ENCODE results near the gene TES. TPM values are rescaled to one million over a fixed set of nuclear protein-coding genes. Genes with fewer than 3 reads are reported as not detected.

Gene TES
- total RNA-seq, 4 donors from 2014 or later, result 77.4 to 119 (median 115) TPM

GRCh38 chr7:116228241-116228640, 17.9 kb downstream of the TES start:
- H3K27ac ChIP-seq, result peak overlapping the region; percentile 78 to 98 (median 89)
- in situ Hi-C loops (cut with MboI; ENCODE audit: low pct_ligation_motif_present in 1 of 4, low pct_unique_long_range_greater_than_20kb in 1 of 4, low sequenced_read_pairs in 3 of 4), result no loop called here
- H3K27me3 ChIP-seq, result no peaks in the 10 kb centered on the region

GRCh38 chr7:116229366-116229765, 19.0 kb downstream of the TES start:
- Histone ChIP-seq H3K36me3 (no peaks in the 10 kb centered on the region), H3K4me3 (no peak overlapping the region), H3K27me3 (no peaks in the 10 kb centered on the region), H3K27ac (peak overlapping the region; percentile 78 to 98 (median 89)), H3K9me3 (no peaks in the 10 kb centered on the region), H3K4me1 (peaks cover 18 to 86% (median 38%) of the 10 kb centered on the region in 4 donors)
- TF ChIP-seq POLR2AphosphoS5 (IDR thresholded peaks at IDR 0.05) (no peak), POLR2A (IDR thresholded peaks at IDR 0.05) (no peak), EP300 (IDR thresholded peaks at IDR 0.05; ENCODE audit: low read depth) (no peak)
- TF ChIP-seq, protein P1, sequence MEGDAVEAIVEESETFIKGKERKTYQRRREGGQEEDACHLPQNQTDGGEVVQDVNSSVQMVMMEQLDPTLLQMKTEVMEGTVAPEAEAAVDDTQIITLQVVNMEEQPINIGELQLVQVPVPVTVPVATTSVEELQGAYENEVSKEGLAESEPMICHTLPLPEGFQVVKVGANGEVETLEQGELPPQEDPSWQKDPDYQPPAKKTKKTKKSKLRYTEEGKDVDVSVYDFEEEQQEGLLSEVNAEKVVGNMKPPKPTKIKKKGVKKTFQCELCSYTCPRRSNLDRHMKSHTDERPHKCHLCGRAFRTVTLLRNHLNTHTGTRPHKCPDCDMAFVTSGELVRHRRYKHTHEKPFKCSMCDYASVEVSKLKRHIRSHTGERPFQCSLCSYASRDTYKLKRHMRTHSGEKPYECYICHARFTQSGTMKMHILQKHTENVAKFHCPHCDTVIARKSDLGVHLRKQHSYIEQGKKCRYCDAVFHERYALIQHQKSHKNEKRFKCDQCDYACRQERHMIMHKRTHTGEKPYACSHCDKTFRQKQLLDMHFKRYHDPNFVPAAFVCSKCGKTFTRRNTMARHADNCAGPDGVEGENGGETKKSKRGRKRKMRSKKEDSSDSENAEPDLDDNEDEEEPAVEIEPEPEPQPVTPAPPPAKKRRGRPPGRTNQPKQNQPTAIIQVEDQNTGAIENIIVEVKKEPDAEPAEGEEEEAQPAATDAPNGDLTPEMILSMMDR (IDR thresholded peaks at IDR 0.05), result no peak
- intact Hi-C loops (cut with DNase I; ENCODE audit: low total_unique reads) (no loop called here), in situ Hi-C loops (cut with MboI; ENCODE audit: low pct_ligation_motif_present in 1 of 4, low pct_unique_long_range_greater_than_20kb in 1 of 4, low sequenced_read_pairs in 3 of 4) (no loop called here)
- DNase-seq, result no peak

More at GRCh38 chr7:116228241-116228640, 17.9 kb downstream of the TES start:
- no peaks in the 10 kb centered on the region for H3K36me3 ChIP-seq
- intact Hi-C loops (cut with DNase I; ENCODE audit: low total_unique reads), result no loop called here
- 65 to 72% methylated on average over 5 of the region's 5 CpGs for WGBS, 2 donors (ENCODE audit: low coverage in 1 of 2)
- peaks cover 18 to 77% (median 38%) of the 10 kb centered on the region in 4 donors for H3K4me1 ChIP-seq
- TF ChIP-seq, protein P1 (IDR thresholded peaks at IDR 0.05), result no peak
- TF ChIP-seq POLR2A (IDR thresholded peaks at IDR 0.05) (no peak), POLR2AphosphoS5 (IDR thresholded peaks at IDR 0.05) (no peak), EP300 (IDR thresholded peaks at IDR 0.05; ENCODE audit: low read depth) (no peak)
- H3K9me3 ChIP-seq, result no peaks in the 10 kb centered on the region
- DNase-seq, result no peak
- no peak overlapping the region for H3K4me3 ChIP-seq

GRCh38 chr7:116230191-116231005, 20.1 kb downstream of the TES start:
- Histone ChIP-seq H3K4me3 (no peak overlapping the region), H3K27ac (peak overlapping the region; percentile 78 to 98 (median 89)), H3K36me3 (no peaks in the 10 kb centered on the region), H3K4me1 (peaks cover 24 to 78% (median 39%) of the 10 kb centered on the region in 4 donors), H3K27me3 (no peaks in the 10 kb centered on the region), H3K9me3 (no peaks in the 10 kb centered on the region)
- WGBS, 2 donors (ENCODE audit: low coverage in 1 of 2), result 66 to 71% methylated on average over 3 to 4 of the region's 4 CpGs
- in situ Hi-C loops (cut with MboI; ENCODE audit: low pct_ligation_motif_present in 1 of 4, low pct_unique_long_range_greater_than_20kb in 1 of 4, low sequenced_read_pairs in 3 of 4) (no loop called here), intact Hi-C loops (cut with DNase I; ENCODE audit: low total_unique reads) (no loop called here)
- DNase-seq, result no peak
- TF ChIP-seq EP300 (IDR thresholded peaks at IDR 0.05; ENCODE audit: low read depth) (no peak), POLR2A (IDR thresholded peaks at IDR 0.05) (no peak), POLR2AphosphoS5 (IDR thresholded peaks at IDR 0.05) (no peak)
- TF ChIP-seq, protein P1 (IDR thresholded peaks at IDR 0.05), result no peak

GRCh38 chr7:116231543-116231942, 21.2 kb downstream of the TES start:
- Histone ChIP-seq H3K4me1 (peaks cover 24 to 79% (median 36%) of the 10 kb centered on the region in 4 donors), H3K27ac (peak overlapping the region; percentile 78 to 98 (median 89)), H3K27me3 (no peaks in the 10 kb centered on the region), H3K36me3 (no peaks in the 10 kb centered on the region), H3K9me3 (no peaks in the 10 kb centered on the region), H3K4me3 (no peak overlapping the region)
- in situ Hi-C loops (cut with MboI; ENCODE audit: low pct_ligation_motif_present in 1 of 4, low pct_unique_long_range_greater_than_20kb in 1 of 4, low sequenced_read_pairs in 3 of 4) (no loop called here), intact Hi-C loops (cut with DNase I; ENCODE audit: low total_unique reads) (no loop called here)
- WGBS, 2 donors (ENCODE audit: low coverage in 1 of 2), result 98 to 100% methylated on average over 1 to 2 of the region's 2 CpGs
- no peak for TF ChIP-seq EP300 (IDR thresholded peaks at IDR 0.05; ENCODE audit: low read depth)
- no peak for TF ChIP-seq POLR2A (IDR thresholded peaks at IDR 0.05)
- TF ChIP-seq, protein P1 (IDR thresholded peaks at IDR 0.05), result no peak
- TF ChIP-seq POLR2AphosphoS5 (IDR thresholded peaks at IDR 0.05), result no peak
- no peak for DNase-seq

Measured in transverse colon (tissue), 4 donors.